ENCODE measurements around the gene PRKN.

DNA sequence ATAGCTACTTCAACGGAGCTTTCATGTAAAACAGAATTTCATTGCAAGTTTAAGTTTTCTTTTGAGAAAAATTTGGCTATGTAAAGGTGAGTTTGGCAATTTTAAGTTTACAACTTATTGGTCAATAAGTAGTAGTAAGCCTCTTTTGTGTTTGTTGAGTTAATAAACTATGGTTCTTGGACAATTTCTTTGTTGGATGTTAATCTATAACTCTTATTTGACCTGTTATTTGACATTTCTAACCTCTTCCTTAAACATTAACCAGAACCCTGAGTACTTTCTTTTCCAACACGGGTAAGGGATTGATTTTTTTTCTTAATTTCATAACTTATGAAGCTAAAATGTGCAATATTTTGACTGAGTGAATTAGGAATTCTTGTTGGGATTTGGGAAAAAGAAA, 354.4 kb downstream of the PRKN start:
- TF ChIP-seq, protein P1, sequence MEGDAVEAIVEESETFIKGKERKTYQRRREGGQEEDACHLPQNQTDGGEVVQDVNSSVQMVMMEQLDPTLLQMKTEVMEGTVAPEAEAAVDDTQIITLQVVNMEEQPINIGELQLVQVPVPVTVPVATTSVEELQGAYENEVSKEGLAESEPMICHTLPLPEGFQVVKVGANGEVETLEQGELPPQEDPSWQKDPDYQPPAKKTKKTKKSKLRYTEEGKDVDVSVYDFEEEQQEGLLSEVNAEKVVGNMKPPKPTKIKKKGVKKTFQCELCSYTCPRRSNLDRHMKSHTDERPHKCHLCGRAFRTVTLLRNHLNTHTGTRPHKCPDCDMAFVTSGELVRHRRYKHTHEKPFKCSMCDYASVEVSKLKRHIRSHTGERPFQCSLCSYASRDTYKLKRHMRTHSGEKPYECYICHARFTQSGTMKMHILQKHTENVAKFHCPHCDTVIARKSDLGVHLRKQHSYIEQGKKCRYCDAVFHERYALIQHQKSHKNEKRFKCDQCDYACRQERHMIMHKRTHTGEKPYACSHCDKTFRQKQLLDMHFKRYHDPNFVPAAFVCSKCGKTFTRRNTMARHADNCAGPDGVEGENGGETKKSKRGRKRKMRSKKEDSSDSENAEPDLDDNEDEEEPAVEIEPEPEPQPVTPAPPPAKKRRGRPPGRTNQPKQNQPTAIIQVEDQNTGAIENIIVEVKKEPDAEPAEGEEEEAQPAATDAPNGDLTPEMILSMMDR (IDR thresholded peaks at IDR 0.05): no peak
- TF ChIP-seq POLR2A (IDR thresholded peaks at IDR 0.05): no peak
- no peak for TF ChIP-seq POLR2AphosphoS5 (IDR thresholded peaks at IDR 0.05)
